Measurements from ENCODE around the gene ZFYVE28.
"Not testable (repeated sequence)": the region's sequence is repeated elsewhere in the genome, so short reads cannot be mapped to it uniquely, and the experiment has no call there.

GRCh38 chr4:2383220-2383631, 35.2 kb downstream of the ZFYVE28 start:
- not testable (repeated sequence) for TF ChIP-seq GATA2 (CRISPR knock-in tag; IDR thresholded peaks at IDR 0.05); TEAD4 (IDR thresholded peaks at IDR 0.05; ENCODE audit: borderline replicate concordance, insufficient read depth); EZH2phosphoT487 (IDR thresholded peaks at IDR 0.05; ENCODE audit: borderline replicate concordance, low read depth); TAF1 (IDR thresholded peaks at IDR 0.05; ENCODE audit: borderline replicate concordance, low read depth, low read length); POLR2AphosphoS5 (IDR thresholded peaks at IDR 0.05; ENCODE audit: low read depth, low read length); FOXM1 (IDR thresholded peaks at IDR 0.05; ENCODE audit: low read depth)
- TF ChIP-seq, protein P1, sequence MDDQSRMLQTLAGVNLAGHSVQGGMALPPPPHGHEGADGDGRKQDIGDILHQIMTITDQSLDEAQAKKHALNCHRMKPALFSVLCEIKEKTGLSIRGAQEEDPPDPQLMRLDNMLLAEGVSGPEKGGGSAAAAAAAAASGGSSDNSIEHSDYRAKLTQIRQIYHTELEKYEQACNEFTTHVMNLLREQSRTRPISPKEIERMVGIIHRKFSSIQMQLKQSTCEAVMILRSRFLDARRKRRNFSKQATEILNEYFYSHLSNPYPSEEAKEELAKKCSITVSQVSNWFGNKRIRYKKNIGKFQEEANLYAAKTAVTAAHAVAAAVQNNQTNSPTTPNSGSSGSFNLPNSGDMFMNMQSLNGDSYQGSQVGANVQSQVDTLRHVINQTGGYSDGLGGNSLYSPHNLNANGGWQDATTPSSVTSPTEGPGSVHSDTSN (IDR thresholded peaks at IDR 0.05): not testable (repeated sequence)

All from SK-N-SH (cell line).